HepG2 (cell line): Measurements from ENCODE around the gene SMAD3. TPM values are rescaled to one million over a fixed set of nuclear protein-coding genes. Genes with fewer than 3 reads are reported as not detected.

ENCODE experiments used
- ATAC-seq: fragments of 200-7000 bp; cut with Tn5 transposase; 3 replicates; pipeline ENCODE4 v1.9.1; 2020; ENCODE audit warnings: mild to moderate bottlenecking, moderate library complexity
- BruUV-seq: library from RNA; stranded (reverse); fragments of 400-500 nt; replicated peaks from 2 replicates; lab custom pipeline; 2021; lab: Mats Ljungman, UMichigan
- CTCF ChIA-PET: fragments of 300-600 bp; formaldehyde crosslinking; extraction: SDS; loops from one replicate; lab custom pipeline; 2021; ENCODE audit warnings: low total read pairs, inconsistent platforms, low intra/inter-chr PET ratio; lab: Yijun Ruan, JAX
- POLR2A ChIA-PET: fragments of 350-600 bp; sonication (Branson Sonifier 250); formaldehyde crosslinking; loops from one replicate; lab custom pipeline; 2020; ENCODE audit warnings: antibody characterized with exemption, inconsistent platforms; lab: Yijun Ruan, JAX
- DNase-seq: peaks from one replicate; pipeline ENCODE4 v3.0.0-alpha.2; 2015; ENCODE audit warnings: low spot score
- FAIRE-seq: peaks from 3 replicates; lab custom pipeline; 2011; peaks lifted over from hg19 to GRCh38; lab: Jason Lieb, UNC
- H2AFZ ChIP-seq: one replicate; pipeline ENCODE4 v1.6.1; 2011; ENCODE audit warnings: low read length, inconsistent platforms
- H3K27ac ChIP-seq: fragments of 300-600 bp; 3 replicates; pipeline ENCODE4 v1.8.0; 2011; ENCODE audit warnings: mixed run types, mild to moderate bottlenecking, mixed read lengths, low read length, inconsistent platforms; ENCODE audit not compliant: insufficient read depth; ENCODE audit errors: extremely low read length
- H3K27me3 ChIP-seq, 2 experiments: fragments of 200-600 bp in 1 of 2; 2 replicates in 1 of 2; 3 replicates in 1 of 2; pipeline versions ENCODE4 v1.6.0 to v1.8.0; 2011; ENCODE audit warnings: low read length in 2 of 2, mild to moderate bottlenecking in 2 of 2, moderate library complexity in 2 of 2, inconsistent platforms in 1 of 2; ENCODE audit not compliant: insufficient read depth in 2 of 2, control insufficient read depth in 1 of 2
- H3K36me3 ChIP-seq, 2 experiments: fragments of 200-600 bp in 1 of 2; replicated peaks in 1 of 2; 2 replicates in 1 of 2; 3 replicates in 1 of 2; pipeline versions ENCODE4 v1.5.1 to v1.8.0; 2011; ENCODE audit warnings: low read length in 2 of 2, inconsistent platforms in 1 of 2; ENCODE audit not compliant: insufficient read depth in 2 of 2, control insufficient read depth in 1 of 2
- H3K4me1 ChIP-seq: 2 replicates; pipeline ENCODE4 v1.5.1; 2012; ENCODE audit warnings: low read length, inconsistent platforms; ENCODE audit not compliant: insufficient read depth
- H3K4me2 ChIP-seq: 2 replicates; pipeline ENCODE4 v1.6.0; 2011; ENCODE audit warnings: low read depth, low read length, inconsistent platforms
- H3K4me3 ChIP-seq, 3 experiments: fragments of 200-600 bp in 1 of 3; sonication (generic), shearing (Covaris generic) in 1 of 3; replicated peaks in 1 of 3; 2 replicates each; pipeline ENCODE4 v1.5.1; 2011 to 2016; ENCODE audit warnings: low read length in 3 of 3, inconsistent platforms in 2 of 3, low read depth in 2 of 3, mild to moderate bottlenecking in 2 of 3, control low read depth in 1 of 3, mixed read lengths in 1 of 3; ENCODE audit not compliant: insufficient read depth in 1 of 3
- H3K79me2 ChIP-seq: one replicate; pipeline ENCODE4 v1.6.1; 2011; ENCODE audit warnings: low read length, inconsistent platforms; ENCODE audit not compliant: insufficient read depth
- H3K9ac ChIP-seq: 2 replicates; pipeline ENCODE4 v1.6.0; 2011; ENCODE audit warnings: mild to moderate bottlenecking, low read depth, low read length, inconsistent platforms; ENCODE audit not compliant: insufficient read depth
- H3K9me3 ChIP-seq: 2 replicates; pipeline ENCODE4 v1.5.1; 2012; ENCODE audit warnings: mild to moderate bottlenecking, low read length
- H4K20me1 ChIP-seq: 2 replicates; pipeline ENCODE4 v1.6.0; 2011; ENCODE audit warnings: inconsistent platforms, mild to moderate bottlenecking, low read length, moderate library complexity; ENCODE audit not compliant: insufficient read depth
- DR1 ChIP-seq: sonication (generic); formaldehyde crosslinking; IDR thresholded peaks from 2 replicates; pipeline ENCODE4 v1.8.0; 2021; ENCODE audit warnings: mild to moderate bottlenecking, missing genetic modification reagents, inconsistent platforms
- JUN ChIP-seq: sonication (generic); formaldehyde crosslinking; IDR thresholded peaks from 2 replicates; pipeline ENCODE4 v1.4.0; 2020; ENCODE audit warnings: mild to moderate bottlenecking, missing genetic modification reagents
- MYNN ChIP-seq: sonication (generic); formaldehyde crosslinking; IDR thresholded peaks from 2 replicates; pipeline ENCODE4 v1.4.0; 2020; ENCODE audit warnings: mild to moderate bottlenecking, low read depth, missing genetic modification reagents
- SOX5 ChIP-seq: IDR thresholded peaks from 2 replicates; pipeline ENCODE4 v1.6.1; 2016; ENCODE audit warnings: borderline replicate concordance
- STAT5B ChIP-seq: sonication (generic); formaldehyde crosslinking; IDR thresholded peaks from 2 replicates; pipeline ENCODE4 v1.4.0; 2020; ENCODE audit warnings: missing genetic modification reagents
- TAF1 ChIP-seq: sonication (generic); formaldehyde crosslinking; IDR thresholded peaks from 2 replicates; pipeline ENCODE4 v1.4.0; 2020; ENCODE audit warnings: missing genetic modification reagents
- TERF1 ChIP-seq: sonication (generic); formaldehyde crosslinking; IDR thresholded peaks from 2 replicates; pipeline ENCODE4 v1.8.0; 2022; ENCODE audit warnings: mild to moderate bottlenecking, missing genetic modification reagents, moderate library complexity
- ZNF326 ChIP-seq: sonication (generic); formaldehyde crosslinking; IDR thresholded peaks from 2 replicates; pipeline ENCODE4 v1.4.0; 2020; ENCODE audit warnings: missing genetic modification reagents, borderline replicate concordance
- whole genome bisulfite sequencing: methylation state at CpG from one replicate; pipeline ENCODE4 v1.1.6; 2017; ENCODE audit warnings: low lambda C conversion rate; 5-methylcytosine and 5-hydroxymethylcytosine counted together
- in situ Hi-C: cut with HindIII; loops from 2 replicates; pipeline ENCODE4 v1.10.0; 2017; ENCODE audit warnings: low pct_unique_long_range_greater_than_20kb; ENCODE audit not compliant: extremely low pct_ligation_motif_present
- intact Hi-C: fragments of 100-400 bp; cut with micrococcal nuclease; formaldehyde crosslinking; loops from one replicate; pipeline ENCODE4 v1.10.0; 2022; ENCODE audit not compliant: unreplicated experiment
- polyA plus RNA-seq, 8 experiments: library from polyadenylated mRNA; depleted of rRNA in 3 of 8; stranded (reverse) in 7 of 8; unstranded in 1 of 8; fragments of >200 nt; fragmentation: Illumina TruSeq in 4 of 8; extraction: Trizol in 4 of 8; gene quantifications; 2 replicates each; pipeline versions ENCODE4 v1.2.1 to v1.2.3, GENCODE V29; 2011 to 2016; ENCODE audit warnings: low read depth in 4 of 8, missing spikeins in 1 of 8, mixed read lengths in 1 of 8; ENCODE audit not compliant: insufficient read depth in 1 of 8
- total RNA-seq, 5 experiments: library from RNA; depleted of rRNA; stranded (reverse); fragments of >200 nt; fragmentation: Illumina TruSeq; extraction: Trizol; gene quantifications; 2 replicates each; pipeline ENCODE4 v1.2.3, GENCODE V29; 2016; ENCODE audit warnings: low read depth in 1 of 5
- TF ChIP-seq, protein P1 (sequence below): sonication (generic); formaldehyde crosslinking; IDR thresholded peaks from 2 replicates; pipeline ENCODE4 v1.8.1; 2023; ENCODE audit warnings: mild to moderate bottlenecking, inconsistent platforms, moderate library complexity, missing genetic modification reagents, borderline replicate concordance
- TF ChIP-seq, protein P2 (sequence below): sonication (generic); formaldehyde crosslinking; IDR thresholded peaks from one replicate; pipeline ENCODE4 v1.5.1; 2020; ENCODE audit warnings: mild to moderate bottlenecking, missing genetic modification reagents; ENCODE audit errors: not compliant biosample characterization
- TF ChIP-seq, protein P3 (sequence below): IDR thresholded peaks from 2 replicates; pipeline ENCODE4 v1.6.1; 2016; ENCODE audit warnings: missing genetic modification reagents, missing compliant biosample characterization

The SMAD3 gene
- total and polyA plus RNA-seq, 2 of the 13 experiments (the other 11 are each of a cell fraction or from before 2014, with no cell fraction given) = 8.6 to 56.3 TPM

GRCh38 chr15:67100124-67100791, 34.9 kb downstream of the SMAD3 start:
- no TSS peak for BruUV-seq
- peaks cover 87% of the 10 kb centered on the region for H3K4me1 ChIP-seq
- in situ Hi-C loops (no loop called here), intact Hi-C loops (no loop called here)
- H3K9me3 ChIP-seq = no peaks in the 10 kb centered on the region
- 76% methylated on average over 5 of the region's 5 CpGs for WGBS
- ATAC-seq (no peak), FAIRE-seq (no peak), DNase-seq (no peak)
- ChIA-PET POLR2A (no interaction called here), CTCF (no interaction called here)
- H2AFZ ChIP-seq = no peak overlapping the region
- no peak overlapping the region for H3K9ac ChIP-seq
- no peak overlapping the region for H3K4me3 ChIP-seq
- H3K79me2 ChIP-seq = peaks cover 84% of the 10 kb centered on the region
- peaks cover 7 to 18% of the 10 kb centered on the region in 2 experiments for H3K36me3 ChIP-seq
- H3K27ac ChIP-seq = no peak overlapping the region
- no peaks in the 10 kb centered on the region for H3K27me3 ChIP-seq
- peaks cover 64% of the 10 kb centered on the region for H4K20me1 ChIP-seq
- TF ChIP-seq SOX5 (CRISPR knock-in tag) (no peak), DR1 (CRISPR knock-in tag) (no peak), JUN (CRISPR knock-in tag) (no peak), ZNF326 (CRISPR knock-in tag) (no peak), TAF1 (CRISPR knock-in tag) (no peak), TERF1 (no peak), MYNN (CRISPR knock-in tag) (no peak), STAT5B (CRISPR knock-in tag) (no peak)
- TF ChIP-seq, protein P1, sequence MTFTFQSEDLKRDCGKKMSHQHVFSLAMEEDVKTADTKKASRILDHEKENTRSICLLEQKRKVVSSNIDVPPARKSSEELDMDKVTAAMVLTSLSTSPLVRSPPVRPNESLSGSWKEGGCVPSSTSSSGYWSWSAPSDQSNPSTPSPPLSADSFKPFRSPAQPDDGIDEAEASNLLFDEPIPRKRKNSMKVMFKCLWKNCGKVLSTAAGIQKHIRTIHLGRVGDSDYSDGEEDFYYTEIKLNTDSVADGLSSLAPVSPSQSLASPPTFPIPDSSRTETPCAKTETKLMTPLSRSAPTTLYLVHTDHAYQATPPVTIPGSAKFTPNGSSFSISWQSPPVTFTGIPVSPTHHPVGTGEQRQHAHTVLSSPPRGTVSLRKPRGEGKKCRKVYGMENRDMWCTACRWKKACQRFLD (CRISPR knock-in tag) = no peak
- TF ChIP-seq, protein P2, sequence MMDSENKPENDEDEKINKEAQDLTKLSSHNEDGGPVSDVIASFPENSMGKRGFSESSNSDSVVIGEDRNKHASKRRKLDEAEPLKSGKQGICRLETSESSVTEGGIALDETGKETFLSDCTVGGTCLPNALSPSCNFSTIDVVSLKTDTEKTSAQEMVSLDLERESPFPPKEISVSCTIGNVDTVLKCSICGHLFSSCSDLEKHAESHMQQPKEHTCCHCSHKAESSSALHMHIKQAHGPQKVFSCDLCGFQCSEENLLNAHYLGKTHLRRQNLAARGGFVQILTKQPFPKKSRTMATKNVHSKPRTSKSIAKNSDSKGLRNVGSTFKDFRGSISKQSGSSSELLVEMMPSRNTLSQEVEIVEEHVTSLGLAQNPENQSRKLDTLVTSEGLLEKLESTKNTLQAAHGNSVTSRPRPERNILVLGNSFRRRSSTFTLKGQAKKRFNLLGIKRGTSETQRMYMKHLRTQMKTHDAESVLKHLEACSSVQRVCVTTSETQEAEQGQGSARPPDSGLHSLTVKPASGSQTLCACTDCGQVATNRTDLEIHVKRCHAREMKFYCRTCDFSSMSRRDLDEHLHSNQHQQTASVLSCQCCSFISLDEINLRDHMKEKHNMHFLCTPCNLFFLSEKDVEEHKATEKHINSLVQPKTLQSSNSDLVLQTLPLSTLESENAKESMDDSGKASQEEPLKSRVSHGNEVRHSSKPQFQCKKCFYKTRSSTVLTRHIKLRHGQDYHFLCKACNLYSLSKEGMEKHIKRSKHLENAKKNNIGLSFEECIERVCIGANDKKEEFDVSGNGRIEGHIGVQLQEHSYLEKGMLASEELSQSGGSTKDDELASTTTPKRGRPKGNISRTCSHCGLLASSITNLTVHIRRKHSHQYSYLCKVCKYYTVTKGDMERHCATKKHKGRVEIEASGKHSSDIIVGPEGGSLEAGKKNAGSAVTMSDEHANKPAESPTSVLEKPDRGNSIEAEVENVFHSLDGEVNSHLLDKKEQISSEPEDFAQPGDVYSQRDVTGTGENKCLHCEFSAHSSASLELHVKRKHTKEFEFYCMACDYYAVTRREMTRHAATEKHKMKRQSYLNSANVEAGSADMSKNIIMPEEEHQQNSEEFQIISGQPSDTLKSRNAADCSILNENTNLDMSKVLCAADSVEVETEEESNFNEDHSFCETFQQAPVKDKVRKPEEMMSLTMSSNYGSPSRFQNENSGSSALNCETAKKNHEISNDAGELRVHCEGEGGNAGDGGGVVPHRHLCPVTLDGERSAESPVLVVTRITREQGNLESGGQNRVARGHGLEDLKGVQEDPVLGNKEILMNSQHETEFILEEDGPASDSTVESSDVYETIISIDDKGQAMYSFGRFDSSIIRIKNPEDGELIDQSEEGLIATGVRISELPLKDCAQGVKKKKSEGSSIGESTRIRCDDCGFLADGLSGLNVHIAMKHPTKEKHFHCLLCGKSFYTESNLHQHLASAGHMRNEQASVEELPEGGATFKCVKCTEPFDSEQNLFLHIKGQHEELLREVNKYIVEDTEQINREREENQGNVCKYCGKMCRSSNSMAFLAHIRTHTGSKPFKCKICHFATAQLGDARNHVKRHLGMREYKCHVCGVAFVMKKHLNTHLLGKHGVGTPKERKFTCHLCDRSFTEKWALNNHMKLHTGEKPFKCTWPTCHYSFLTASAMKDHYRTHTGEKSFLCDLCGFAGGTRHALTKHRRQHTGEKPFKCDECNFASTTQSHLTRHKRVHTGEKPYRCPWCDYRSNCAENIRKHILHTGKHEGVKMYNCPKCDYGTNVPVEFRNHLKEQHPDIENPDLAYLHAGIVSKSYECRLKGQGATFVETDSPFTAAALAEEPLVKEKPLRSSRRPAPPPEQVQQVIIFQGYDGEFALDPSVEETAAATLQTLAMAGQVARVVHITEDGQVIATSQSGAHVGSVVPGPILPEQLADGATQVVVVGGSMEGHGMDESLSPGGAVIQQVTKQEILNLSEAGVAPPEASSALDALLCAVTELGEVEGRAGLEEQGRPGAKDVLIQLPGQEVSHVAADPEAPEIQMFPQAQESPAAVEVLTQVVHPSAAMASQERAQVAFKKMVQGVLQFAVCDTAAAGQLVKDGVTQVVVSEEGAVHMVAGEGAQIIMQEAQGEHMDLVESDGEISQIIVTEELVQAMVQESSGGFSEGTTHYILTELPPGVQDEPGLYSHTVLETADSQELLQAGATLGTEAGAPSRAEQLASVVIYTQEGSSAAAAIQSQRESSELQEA = no peak
- TF ChIP-seq, protein P3, sequence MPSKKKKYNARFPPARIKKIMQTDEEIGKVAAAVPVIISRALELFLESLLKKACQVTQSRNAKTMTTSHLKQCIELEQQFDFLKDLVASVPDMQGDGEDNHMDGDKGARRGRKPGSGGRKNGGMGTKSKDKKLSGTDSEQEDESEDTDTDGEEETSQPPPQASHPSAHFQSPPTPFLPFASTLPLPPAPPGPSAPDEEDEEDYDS (CRISPR knock-in tag) = no peak
- no peak overlapping the region for H3K4me2 ChIP-seq
